Osteoblast (primary cell): ENCODE results near the gene SPINK9. TPM values are rescaled to one million over a fixed set of nuclear protein-coding genes. Genes with fewer than 3 reads are reported as not detected.
"Not testable (repeated sequence)": the region's sequence is repeated elsewhere in the genome, so short reads cannot be mapped to it uniquely, and the experiment has no call there.

ENCODE experiments used
- DNase-seq: peaks from one replicate; pipeline ENCODE4 v3.0.0; 2011; ENCODE audit warnings: low spot score, mixed read lengths; ENCODE audit not compliant: insufficient read length; ENCODE audit errors: missing footprints
- H2AFZ ChIP-seq: 2 replicates; pipeline ENCODE4 v1.6.0; 2011; ENCODE audit warnings: mild to moderate bottlenecking, low read length
- H3K27ac ChIP-seq: 2 replicates; pipeline ENCODE4 v1.5.1; 2011; ENCODE audit warnings: mild to moderate bottlenecking, low read depth, low read length, moderate library complexity
- H3K27me3 ChIP-seq: 2 replicates; pipeline ENCODE4 v1.6.0; 2012; ENCODE audit warnings: mild to moderate bottlenecking, control low read depth, inconsistent platforms, low read length, moderate library complexity; ENCODE audit not compliant: insufficient read depth
- H3K36me3 ChIP-seq: 2 replicates; pipeline ENCODE4 v1.5.1; 2011; ENCODE audit warnings: mild to moderate bottlenecking, low read length, control low read depth, moderate library complexity; ENCODE audit not compliant: insufficient read depth
- H3K4me1 ChIP-seq: 2 replicates; pipeline ENCODE4 v1.5.1; 2011; ENCODE audit warnings: mild to moderate bottlenecking, low read length, control low read depth, moderate library complexity; ENCODE audit not compliant: insufficient read depth
- H3K4me2 ChIP-seq: 2 replicates; pipeline ENCODE4 v1.6.0; 2011; ENCODE audit warnings: mild to moderate bottlenecking, low read length; ENCODE audit not compliant: insufficient read depth
- H3K4me3 ChIP-seq: fragments of 200-600 bp; sonication (generic); 3 replicates; pipeline ENCODE4 v1.5.1; 2012; ENCODE audit warnings: mild to moderate bottlenecking, low read length, inconsistent platforms; ENCODE audit not compliant: insufficient read depth
- H3K79me2 ChIP-seq: 2 replicates; pipeline ENCODE4 v1.6.0; 2012; ENCODE audit warnings: mild to moderate bottlenecking, low read length, control low read depth, inconsistent platforms; ENCODE audit not compliant: insufficient read depth
- H3K9me3 ChIP-seq: 2 replicates; pipeline ENCODE4 v1.5.1; 2011; ENCODE audit warnings: low read depth, low read length, control low read depth
- H4K20me1 ChIP-seq: 2 replicates; pipeline ENCODE4 v1.6.0; 2012; ENCODE audit warnings: mild to moderate bottlenecking, low read length, control low read depth; ENCODE audit not compliant: insufficient read depth
- CTCF ChIP-seq: IDR thresholded peaks from 2 replicates; pipeline ENCODE4 v1.5.1; 2011; ENCODE audit warnings: mild to moderate bottlenecking, low read depth, low read length, moderate library complexity; ENCODE audit errors: extremely low read depth
- total RNA-seq: library from RNA; depleted of rRNA; stranded (reverse); fragments of >200 nt; gene quantifications from 2 replicates; pipeline ENCODE4 v1.2.3, GENCODE V29; 2012

The SPINK9 gene
- total RNA-seq, 1 donor = not detected

DNA sequence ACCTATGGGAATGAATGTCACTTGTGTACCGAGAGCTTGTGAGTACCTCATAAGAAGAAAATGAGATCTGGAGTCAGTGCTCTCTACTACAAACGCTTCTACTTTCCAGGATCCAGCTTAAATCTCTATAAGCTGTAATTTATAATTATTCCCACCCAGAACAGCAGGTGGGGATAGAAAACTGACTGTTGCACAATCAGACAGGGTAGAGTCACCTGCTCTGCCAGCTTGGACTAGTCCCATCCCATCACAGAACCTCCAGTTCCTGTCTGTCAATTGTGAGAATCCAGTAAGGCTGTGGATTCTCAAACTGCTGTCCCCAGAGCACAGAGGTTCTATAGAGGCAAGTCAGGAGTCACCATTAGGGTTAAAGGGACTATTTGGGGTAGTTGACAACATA is 21.2 kb upstream of the SPINK9 start:
- H3K27ac ChIP-seq = no peak overlapping the region
- H3K9me3 ChIP-seq = no peaks in the 10 kb centered on the region
- H3K4me2 ChIP-seq = no peak overlapping the region
- TF ChIP-seq CTCF = no peak
- H3K79me2 ChIP-seq = no peaks in the 10 kb centered on the region
- H3K4me1 ChIP-seq = no peaks in the 10 kb centered on the region
- H4K20me1 ChIP-seq = no peaks in the 10 kb centered on the region
- no peak overlapping the region for H3K4me3 ChIP-seq
- H2AFZ ChIP-seq = no peak overlapping the region
- no peaks in the 10 kb centered on the region for H3K27me3 ChIP-seq
- DNase-seq = no peak
- H3K36me3 ChIP-seq = no peaks in the 10 kb centered on the region

DNA sequence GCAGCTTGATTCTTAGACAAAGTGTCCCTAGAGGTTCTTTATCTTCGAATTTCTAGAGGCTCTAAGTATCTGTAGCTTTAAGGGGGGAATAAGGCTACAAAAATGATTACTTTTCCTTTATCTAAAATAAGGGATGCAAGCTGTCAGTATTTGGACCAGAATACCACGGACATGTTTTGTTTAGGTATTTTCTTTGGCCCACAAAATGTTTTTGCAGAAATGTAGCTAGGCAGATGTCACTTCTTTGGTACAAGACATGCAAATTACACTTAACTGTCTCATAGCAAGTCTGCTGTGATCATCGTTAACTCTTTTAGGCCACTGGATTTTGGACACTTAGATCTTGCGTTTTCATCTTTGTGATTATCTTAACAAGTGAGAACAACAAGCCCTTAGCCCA is 20.6 kb upstream of the SPINK9 start:
- Histone ChIP-seq H3K4me1 (no peaks in the 10 kb centered on the region), H3K79me2 (no peaks in the 10 kb centered on the region), H3K4me2 (no peak overlapping the region), H3K27ac (no peak overlapping the region), H3K9me3 (no peaks in the 10 kb centered on the region), H3K27me3 (no peaks in the 10 kb centered on the region), H3K36me3 (no peaks in the 10 kb centered on the region), H4K20me1 (no peaks in the 10 kb centered on the region), H3K4me3 (no peak overlapping the region), H2AFZ (no peak overlapping the region)
- no peak for DNase-seq
- TF ChIP-seq CTCF = no peak

- H3K4me3 ChIP-seq = peak overlapping the region; percentile 40
- not testable (repeated sequence) for H3K4me1 ChIP-seq, DNase-seq, H3K36me3 ChIP-seq, H4K20me1 ChIP-seq, H2AFZ ChIP-seq, H3K79me2 ChIP-seq, H3K27ac ChIP-seq, H3K27me3 ChIP-seq, H3K9me3 ChIP-seq
- H3K4me2 ChIP-seq = peak overlapping the region; percentile 39
These were observed 15.1 kb upstream of the SPINK9 start for GRCh38 chr5:148320011-148320963.

DNA sequence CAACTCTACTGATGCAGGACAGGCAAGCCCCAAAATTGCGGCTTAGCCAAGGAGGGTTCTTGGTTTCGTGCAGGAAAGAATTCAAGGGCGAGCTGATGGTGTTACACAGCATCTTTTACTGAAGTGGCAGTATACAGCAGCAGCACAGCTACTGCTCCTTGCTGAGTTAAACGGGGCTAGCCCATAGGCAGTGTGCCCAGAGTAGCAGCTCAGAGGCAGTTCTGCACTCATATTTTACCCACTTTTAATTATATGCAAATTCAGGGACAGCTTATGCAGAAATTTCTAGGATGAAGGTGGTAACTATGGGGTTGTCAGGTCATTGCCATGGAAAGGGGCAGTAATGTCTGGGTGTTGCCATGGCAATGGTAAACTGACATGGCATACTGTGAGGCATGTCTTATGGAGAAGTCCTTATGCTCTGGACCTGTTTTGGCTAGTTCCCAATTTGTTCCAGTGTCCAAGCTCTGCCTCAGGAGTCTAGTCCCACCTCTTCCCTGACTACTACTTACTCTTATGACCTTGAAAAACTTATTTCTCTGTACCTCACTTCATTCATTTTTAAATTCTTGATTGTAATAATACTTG is 2.0 kb upstream of the SPINK9 start:
- Histone ChIP-seq H4K20me1 (no peaks in the 10 kb centered on the region), H2AFZ (no peak overlapping the region), H3K4me1 (no peaks in the 10 kb centered on the region), H3K4me2 (no peak overlapping the region), H3K36me3 (no peaks in the 10 kb centered on the region), H3K4me3 (no peak overlapping the region), H3K27ac (no peak overlapping the region), H3K79me2 (no peaks in the 10 kb centered on the region), H3K27me3 (no peaks in the 10 kb centered on the region), H3K9me3 (no peaks in the 10 kb centered on the region)
- TF ChIP-seq CTCF = no peak
- no peak for DNase-seq
